Uterus (tissue), 2 donors: ENCODE data around the gene SOX30.

Source experiments
- POLR2A ChIP-seq, 2 donors: fragments of 450-650 bp; IDR thresholded peaks; one replicate each; pipeline ENCODE4 v1.6.1; 2016; ENCODE audit warnings: antibody characterized with exemption in 2 of 2, mild to moderate bottlenecking in 1 of 2, moderate library complexity in 1 of 2
- TF ChIP-seq, protein P1 (sequence below), 4 experiments: fragments of 200-600 bp in 2 of 4; fragments of 450-650 bp in 2 of 4; sonication (generic) in 2 of 4; IDR thresholded peaks; one replicate each; pipeline ENCODE4 v1.5.1; 2016 to 2019; ENCODE audit warnings: antibody characterized with exemption in 4 of 4, mild to moderate bottlenecking in 2 of 4, moderate library complexity in 1 of 4

DNA sequence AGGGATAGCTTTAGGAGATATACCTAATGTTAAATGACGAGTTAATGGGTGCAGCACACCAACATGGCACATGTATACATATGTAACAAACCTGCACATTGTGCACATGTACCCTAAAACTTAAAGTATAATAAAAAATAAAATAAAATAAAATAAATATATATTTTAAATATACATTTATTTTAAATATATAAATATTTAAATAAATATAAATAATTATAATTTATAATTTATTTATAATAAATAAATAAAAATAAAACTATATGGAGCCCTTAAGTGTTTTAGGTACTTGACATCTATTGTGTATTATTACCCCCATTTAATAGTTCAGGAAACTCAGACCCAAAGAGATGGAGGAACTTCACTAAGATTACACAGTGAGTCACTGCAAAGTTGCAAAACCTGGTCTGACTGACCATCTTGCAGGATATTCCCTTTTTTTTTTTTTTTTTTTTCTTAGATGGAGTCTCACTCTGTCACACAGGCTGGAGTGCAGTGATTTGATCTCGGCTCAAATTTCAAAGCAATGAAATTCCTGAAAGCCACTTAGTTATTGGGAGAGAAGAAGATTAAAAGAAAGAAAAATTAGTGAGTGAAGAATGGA lies 13.3 kb upstream of the SOX30 start:
- no peak for TF ChIP-seq POLR2A (IDR thresholded peaks at IDR 0.05)
- TF ChIP-seq, protein P1, sequence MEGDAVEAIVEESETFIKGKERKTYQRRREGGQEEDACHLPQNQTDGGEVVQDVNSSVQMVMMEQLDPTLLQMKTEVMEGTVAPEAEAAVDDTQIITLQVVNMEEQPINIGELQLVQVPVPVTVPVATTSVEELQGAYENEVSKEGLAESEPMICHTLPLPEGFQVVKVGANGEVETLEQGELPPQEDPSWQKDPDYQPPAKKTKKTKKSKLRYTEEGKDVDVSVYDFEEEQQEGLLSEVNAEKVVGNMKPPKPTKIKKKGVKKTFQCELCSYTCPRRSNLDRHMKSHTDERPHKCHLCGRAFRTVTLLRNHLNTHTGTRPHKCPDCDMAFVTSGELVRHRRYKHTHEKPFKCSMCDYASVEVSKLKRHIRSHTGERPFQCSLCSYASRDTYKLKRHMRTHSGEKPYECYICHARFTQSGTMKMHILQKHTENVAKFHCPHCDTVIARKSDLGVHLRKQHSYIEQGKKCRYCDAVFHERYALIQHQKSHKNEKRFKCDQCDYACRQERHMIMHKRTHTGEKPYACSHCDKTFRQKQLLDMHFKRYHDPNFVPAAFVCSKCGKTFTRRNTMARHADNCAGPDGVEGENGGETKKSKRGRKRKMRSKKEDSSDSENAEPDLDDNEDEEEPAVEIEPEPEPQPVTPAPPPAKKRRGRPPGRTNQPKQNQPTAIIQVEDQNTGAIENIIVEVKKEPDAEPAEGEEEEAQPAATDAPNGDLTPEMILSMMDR (IDR thresholded peaks at IDR 0.05): no peak
